COLO829 (cell line): ENCODE results near the gene ZYX.
A peak's percentile ranks its signal among the peaks of the same experiment; 100 is the strongest.

Source experiments
- DNase-seq: peaks from one replicate; pipeline ENCODE4 v3.0.0; 2012; ENCODE audit warnings: low spot score

Gene ZYX

DNA sequence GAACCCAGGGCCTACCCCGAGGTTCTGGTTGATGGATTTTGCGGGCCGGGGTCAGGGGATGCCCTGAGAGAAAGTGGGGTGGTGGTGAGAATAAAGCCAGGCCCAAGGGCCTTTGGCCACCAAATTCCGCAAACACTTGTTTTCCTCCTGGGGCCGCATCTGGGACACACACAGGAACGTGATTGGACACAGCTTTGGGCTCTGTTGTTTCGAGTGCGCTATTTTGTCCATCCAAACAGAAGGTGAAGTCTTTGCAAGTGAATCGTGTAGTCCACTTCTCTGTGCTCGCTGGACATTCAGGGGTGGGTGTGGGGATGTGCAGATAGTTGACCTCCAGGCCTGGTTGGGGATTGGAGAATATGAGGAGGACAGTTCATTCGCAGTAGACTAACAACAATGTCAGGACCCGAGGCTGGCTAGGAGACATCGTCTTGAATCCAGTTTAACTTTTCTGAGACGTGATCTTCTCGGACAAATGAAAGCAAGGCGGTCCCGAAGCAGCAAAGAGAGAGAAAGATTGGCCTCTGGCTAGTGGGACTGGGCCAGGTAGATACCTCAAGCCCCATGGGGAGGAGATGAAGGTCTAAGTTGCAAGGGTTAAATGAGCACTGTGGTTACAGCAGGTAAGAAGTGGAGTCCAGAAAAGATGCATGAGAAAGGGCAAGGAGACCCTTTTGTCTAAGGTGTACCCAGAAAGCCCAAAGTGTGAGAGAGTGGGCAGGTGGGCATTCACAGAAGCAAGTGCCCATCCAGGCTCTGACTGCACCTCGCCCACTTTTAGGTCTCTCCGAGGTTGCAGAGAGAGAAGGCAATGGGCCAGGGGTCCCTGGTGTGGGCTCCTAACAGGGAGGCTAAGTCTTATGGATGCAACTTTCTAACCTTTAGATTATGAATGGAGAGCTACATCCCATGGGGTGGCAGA lies 17.9 kb upstream of the ZYX start:
- DNase-seq, result no peak

DNA sequence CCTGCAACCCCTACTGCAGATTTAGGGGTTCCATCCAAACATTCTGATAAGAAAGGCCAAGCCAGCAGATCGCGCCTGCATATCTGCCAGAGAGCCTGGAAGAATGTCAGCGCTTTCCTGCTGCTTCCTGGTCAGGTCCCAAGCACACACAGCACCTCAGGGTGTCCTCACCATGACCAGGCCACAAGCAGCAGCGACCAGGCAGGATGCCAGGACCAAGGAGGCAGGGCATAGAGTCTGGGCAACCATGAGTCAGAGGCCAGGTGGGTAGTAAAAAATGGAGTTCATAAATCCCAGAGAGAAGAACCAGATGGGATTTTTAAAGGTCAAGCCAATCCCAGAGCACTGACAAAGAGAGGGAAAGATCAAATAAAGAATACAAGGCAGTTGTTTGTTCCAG lies 13.2 kb upstream of the ZYX start:
- peak; percentile 81 for DNase-seq

DNA sequence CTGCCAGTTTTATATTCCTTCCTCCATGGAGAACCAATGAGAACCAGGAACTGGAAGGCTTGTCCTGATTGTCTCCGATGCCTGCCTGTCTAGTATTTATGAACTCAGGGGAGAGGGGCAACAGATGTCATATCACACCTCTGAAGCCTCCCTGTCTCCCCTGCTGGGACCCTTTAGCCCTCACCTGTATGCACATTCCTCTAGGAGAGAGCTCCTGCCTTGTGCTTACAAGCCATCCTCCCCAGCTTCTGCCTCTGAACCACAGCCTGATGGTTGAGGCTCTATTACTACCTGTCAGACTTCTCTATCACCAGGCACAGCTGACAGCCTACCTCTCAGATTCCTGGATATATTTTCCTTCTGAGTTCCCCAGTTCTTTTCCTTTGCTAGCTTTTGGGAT lies 12.8 kb upstream of the ZYX start:
- no peak for DNase-seq

DNA sequence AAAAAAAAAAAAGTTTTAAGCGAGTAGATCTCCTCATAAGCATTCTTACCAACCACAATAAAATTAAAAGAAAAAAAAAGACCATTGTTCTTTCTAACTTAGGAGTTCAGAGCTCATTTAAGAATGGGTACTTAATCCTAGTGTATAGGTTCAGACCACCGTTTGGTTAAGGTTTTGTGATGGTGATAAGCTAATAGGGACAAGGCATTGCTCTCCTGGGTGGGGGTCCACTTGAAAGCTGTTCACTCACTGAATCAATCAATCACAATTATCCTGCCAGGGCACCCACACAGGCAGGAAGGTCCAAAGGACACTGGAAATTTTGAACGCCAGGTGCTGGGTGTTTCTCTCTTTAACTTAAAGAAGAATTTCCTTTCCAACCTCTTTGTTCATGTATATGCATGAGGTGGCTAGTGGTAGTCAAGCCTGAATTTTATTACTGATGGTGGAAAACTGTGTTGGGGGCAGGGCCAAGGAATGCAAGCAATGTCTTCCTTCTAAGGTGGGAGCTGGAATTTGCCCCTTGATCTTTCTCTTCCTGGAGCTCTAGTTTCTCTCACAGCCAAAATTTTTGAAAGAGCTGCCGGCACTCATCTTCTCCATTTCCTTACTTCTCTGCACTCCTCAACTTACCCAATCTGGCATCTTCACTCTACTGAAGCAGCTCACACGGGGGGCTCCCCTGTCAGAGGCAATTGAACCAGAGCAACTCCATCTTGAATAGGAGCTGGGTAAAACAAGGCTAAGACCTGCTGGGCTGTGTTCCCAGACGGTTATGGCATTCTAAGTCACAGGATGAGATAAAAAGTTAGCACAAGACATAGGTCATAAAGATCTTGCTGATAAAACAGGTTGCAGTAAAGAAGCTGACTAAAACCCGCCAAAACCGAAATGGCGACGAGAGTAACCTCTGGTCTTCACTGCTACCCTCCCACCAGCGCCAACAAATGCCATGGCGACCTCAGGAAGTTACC lies 11.2 kb upstream of the ZYX start:
- no peak for DNase-seq

DNA sequence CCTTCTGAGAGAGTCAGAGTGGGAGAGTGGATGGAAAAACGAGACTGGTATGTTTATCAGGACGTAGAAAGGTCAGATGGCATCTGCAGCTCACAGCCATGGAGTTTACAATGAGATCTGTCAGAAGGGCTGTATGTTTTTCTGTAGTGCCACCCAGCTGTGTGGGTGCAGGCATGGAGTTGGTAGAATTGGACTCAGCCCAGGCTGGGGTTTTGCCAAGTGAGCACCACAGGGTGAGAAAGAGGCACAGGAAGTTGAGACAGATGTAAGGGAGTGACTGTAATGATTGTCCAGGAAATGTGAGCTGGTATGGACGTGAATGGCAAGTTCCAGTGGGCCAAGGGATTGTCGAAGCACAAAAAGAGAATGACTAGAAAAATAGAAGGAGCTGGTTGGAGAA lies 9.1 kb upstream of the ZYX start:
- DNase-seq, result peak; percentile 61

DNA sequence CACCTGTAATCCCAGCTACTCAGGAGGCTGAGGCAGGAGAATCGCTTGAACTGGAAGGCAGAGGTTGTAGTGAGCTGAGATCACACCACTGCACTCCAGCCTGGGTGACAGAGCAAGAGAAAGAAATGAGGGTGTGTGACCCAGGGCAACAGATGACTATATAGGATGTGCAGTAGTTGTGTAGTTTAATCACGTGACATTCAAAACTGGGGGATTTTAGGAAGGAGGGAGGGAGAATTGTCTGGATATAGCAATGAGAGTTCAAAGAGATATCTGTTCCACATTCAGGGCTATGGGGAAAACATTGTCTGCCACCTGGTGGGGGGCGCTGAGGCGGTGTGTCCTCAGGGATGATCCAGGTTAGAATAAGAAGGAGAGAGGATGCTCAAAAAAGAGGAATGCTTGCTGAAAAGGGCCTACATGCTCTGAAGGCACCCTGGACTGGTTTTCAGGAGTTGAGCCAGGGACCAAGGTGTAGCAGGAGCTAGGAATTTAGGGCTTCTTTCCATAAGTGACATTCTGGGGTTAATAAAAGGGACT lies 7.8 kb upstream of the ZYX start:
- DNase-seq, result no peak

DNA sequence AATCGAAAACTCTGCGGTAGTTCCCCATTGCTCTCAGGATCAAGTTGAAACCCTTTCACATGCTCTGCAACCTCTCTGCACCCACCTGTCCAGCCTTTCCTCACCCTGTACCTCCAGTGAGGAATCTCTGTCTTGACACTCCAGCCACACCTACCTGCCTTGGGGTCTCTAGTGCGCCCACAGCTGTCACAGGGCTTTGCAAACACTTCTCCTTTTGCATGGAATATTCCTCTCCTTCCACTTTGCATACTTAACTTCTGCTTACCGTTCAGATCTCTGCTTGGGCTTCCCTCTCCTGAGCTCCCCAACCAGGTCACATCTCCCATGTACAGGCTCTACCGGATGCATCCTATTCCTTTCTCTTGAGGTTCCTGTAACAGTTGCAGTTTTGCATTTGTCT lies 6.6 kb upstream of the ZYX start:
- no peak for DNase-seq

DNA sequence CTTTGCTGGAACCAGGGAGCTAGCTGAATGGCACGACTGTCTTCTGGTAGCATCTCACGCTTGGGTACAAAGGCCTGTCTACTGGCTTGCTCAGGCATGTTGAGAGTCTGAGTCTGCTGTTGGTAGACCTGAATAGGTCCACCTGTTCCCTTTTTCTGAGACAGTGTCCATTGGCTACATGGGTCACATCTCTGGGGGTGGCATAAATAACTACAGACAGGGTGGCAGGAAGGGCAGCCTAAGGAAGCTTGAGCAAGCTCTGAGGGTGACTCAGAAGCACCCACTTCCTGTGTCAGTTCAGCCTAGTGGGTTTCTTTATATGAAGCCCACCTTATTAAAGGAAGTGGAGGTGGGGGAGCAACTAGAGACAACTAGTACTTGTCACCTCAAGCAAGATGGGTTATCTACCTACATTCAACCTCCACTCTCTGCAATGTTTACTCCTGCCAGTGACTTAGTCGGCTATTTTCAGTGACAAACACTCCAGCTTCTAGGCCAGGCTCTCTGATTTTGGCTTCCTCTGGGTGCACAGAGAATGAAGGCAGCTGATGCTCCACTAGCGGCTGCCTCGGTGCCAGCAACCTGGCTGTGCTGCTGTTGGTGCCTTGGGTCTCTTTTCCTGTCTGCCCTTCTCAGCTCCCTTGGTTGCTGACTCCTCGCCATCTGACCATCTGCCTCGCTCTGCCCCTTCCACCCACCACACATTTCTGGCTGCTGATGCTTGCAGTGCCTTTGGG lies 5.7 kb upstream of the ZYX start:
- DNase-seq, result no peak

DNA sequence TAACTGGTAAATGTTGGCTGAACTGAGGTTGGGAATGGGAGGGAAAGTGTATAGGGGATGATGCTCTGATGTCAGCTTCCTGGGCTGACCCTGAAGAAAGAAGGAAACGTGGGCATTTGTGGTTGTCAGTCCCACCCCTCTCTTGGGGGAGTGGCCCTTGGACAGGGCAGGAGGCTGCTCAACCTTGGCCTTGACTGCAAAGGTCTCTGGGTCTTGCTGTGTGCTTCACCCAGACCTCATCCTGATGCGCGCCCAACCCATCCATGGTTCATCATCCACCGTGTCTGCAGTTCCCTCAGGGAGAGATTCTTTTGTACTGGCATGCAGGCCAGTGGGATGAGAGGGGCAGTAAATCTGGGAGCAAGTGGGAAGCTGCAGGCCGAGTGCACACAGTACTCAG lies 4.7 kb upstream of the ZYX start:
- DNase-seq, result no peak

DNA sequence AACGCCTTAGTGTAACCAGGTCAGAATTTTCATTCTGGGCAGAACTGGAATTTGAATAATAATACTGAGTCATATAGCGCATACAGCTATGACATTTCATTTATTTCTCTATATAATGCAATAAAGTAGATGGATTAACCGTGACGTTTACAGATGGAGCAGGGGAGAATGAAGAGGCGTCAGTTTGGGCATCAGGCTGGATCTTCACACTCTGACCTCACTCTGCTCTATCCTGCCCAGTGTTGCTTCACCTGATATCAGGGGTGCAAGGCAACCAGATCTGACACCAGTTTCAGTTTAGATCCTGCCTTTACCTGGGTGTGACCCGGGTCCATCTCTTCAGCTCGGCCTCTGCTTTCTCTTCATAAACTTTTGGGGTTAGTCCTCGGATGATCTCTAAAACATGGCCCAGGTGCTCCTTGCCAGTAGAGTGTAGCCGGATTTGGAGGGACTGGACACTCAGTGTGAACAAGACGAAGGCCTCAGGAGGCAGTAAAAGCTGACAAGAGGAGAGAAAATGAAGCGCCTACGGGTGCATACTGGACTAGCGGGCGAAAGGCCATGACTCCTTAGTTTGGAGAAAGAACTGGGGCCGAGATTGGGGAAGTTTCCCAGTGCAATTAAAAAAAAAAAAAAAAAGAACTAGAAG lies 1.4 kb upstream of the ZYX start:
- DNase-seq, result no peak

DNA sequence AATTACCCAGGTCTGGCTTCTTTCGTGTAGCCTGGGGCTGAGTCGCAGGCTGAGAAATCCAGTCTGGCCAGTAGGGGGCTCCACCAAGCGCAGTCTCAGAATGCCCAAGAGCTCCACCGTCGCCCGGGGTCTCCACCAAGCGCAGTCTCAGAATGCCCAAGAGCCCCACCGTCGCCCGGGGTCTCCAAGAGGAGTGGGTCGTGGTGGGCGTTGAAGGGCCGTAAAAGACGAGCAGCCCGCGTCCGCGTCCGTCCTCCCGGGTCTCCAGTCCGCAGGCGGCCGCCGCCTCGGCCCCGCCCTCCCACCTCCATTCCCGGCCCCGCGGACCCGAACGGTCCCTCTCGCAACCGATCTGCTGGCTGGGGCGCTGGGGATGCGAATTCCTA lies 892 bp upstream of the ZYX start:
- DNase-seq, result peak; percentile 95

DNA sequence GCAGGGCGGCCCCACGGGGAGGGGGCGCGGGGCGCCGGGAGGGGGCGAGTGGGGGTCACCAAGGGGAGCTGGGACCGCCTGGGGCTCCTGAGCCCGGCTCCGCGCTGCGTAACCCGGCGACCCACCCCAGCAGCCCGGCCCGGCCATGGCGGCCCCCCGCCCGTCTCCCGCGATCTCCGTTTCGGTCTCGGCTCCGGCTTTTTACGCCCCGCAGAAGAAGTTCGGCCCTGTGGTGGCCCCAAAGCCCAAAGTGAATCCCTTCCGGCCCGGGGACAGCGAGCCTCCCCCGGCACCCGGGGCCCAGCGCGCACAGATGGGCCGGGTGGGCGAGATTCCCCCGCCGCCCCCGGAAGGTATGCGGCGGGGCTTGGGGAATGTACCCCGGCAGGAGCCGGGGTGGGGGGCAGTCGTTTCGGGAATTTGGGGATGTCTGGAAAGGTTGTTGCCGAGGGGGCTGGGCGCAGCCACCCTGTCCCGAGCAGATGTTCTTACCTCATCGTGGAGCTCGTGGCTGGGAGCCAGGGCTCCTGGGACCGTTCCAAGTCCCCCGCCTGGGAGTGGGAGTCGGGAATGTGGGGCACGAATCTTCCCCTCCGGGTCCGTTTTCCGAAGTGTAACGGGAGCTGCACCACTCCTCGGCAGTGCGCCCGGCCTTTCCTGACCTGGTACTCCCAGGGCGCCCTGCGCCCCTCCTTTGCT lies 431 bp downstream of the ZYX start:
- DNase-seq, result no peak

DNA sequence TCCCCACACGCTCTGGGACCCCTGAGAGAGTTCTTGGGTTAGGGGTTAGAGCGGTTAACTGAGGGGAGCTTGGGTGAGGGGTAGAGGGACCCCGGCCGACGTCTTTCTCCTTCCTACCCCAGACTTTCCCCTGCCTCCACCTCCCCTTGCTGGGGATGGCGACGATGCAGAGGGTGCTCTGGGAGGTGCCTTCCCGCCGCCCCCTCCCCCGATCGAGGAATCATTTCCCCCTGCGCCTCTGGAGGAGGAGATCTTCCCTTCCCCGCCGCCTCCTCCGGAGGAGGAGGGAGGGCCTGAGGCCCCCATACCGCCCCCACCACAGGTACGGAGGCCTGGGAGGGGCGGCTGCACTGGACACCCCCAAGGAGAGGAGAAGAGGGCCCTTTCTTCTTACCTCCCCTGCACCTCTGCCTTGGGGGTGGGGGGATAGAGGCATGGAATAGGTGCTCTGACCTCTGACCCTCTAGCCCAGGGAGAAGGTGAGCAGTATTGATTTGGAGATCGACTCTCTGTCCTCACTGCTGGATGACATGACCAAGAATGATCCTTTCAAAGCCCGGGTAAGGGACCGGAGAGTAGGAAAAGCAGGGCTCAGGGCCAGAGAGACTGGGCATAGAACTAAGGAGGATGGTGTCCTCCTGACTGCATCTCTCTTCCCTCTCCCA lies 1.1 kb downstream of the ZYX start:
- DNase-seq, result no peak

DNA sequence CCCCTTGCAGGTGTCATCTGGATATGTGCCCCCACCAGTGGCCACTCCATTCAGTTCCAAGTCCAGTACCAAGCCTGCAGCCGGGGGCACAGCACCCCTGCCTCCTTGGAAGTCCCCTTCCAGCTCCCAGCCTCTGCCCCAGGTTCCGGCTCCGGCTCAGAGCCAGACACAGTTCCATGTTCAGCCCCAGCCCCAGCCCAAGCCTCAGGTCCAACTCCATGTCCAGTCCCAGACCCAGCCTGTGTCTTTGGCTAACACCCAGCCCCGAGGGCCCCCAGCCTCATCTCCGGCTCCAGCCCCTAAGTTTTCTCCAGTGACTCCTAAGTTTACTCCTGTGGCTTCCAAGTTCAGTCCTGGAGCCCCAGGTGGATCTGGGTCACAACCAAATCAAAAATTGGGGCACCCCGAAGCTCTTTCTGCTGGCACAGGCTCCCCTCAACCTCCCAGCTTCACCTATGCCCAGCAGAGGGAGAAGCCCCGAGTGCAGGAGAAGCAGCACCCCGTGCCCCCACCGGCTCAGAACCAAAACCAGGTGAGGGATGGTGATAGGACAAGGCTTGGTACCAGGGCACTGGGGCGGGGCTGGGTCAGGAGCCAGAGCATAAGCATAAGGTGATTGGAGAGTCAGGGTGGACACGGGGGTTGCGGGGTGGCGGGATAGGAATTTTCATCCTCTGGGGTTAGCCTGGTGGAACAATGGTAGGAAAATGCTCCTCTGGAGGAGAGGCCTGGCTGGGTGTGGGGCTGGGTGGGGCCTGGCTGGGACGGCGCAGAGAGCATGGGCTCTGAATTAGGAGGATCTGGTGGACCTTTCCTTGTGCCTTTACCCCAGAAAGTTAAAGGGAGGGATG lies 1.9 kb downstream of the ZYX start:
- DNase-seq, result no peak

DNA sequence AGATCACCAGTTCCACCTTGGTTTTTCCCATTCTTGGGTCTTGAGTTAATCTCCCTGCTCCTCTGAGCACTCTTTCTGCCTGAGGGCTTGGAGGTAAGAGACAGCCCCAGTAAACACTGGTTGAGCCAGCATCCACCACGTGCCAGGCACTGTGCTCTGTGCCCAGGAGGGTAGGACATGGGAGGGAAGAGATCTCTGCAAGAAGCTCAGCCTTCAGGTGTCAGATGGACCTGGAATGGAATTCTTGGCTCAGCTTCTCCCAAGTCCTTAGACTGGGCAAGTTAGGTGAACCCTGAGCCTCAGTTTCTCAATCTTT lies 2.5 kb downstream of the ZYX start:
- DNase-seq, result no peak

DNA sequence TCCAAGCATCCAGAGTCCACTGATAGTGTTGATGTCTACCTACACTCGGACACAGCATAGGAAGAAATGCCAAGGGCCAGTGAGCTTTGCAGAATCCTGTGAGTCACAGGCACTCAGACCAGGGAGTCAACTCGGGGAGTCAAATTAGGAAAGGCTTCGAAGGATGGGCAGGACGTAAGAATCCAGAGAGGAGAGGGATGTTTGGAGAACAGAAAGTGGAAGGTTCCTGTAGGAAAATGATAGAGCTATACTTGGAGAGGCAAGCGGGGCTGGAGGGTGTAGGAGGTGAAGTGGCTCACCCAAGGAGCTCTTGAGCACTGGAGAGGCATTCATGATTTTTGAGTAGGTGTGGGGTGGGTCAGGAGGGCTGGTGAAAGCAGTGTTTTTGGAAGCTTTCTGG lies 3.0 kb downstream of the ZYX start:
- no peak for DNase-seq

DNA sequence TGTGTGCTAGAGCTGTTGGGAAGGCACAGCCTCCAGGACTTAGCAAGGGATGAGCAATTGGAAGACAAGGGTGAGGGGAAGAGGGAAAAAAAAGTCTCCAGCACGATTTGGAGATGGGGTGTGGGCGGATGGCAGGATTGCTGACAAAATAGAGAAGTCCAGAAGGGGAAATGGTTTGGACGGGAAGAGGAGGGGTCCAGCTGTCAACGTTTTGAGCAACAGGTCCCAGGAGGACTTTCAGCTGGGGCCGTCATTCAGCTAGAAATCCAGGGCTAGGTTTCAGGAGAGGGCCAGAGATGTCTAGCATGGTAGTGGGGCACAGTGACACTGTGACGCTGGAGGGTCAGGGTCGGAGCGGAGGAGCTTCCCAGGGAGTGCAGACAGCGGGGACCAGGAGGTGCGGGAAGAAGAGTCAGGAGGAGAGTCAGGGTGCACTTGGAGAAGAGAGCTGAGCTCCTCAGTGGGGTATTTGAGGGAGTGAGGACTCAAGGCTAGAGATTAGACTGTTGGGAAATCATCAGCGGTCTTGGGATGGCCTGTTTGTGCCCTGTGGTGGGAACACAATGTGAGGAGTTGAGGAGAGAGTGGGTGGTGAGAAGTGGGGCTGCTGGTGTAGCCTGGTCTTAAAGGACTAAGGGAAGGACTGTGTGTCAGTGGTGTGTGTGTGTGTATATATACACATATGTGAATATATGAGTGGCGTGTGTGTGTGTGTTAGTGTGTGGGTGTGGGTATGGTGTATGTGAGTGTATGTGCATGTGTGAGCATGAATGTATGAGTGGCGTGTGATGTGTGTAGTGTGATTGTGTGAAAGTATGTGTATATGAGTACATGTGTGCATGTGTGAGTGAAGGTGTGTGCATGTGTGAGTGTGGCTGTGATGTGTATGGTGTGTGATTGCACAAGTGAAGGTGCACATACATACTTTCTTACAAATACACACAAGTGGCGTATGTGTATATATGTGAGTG lies 3.8 kb downstream of the ZYX start:
- DNase-seq, result no peak
